C1 segment of cervical spinal cord (tissue), 14 donors: ENCODE measurements around the gene HSFX4.
A peak's percentile ranks its signal among the peaks of the same experiment; 100 is the strongest.
"Not testable (repeated sequence)": the region's sequence is repeated elsewhere in the genome, so short reads cannot be mapped to it uniquely, and the experiment has no call there.

ENCODE experiments used
- DNase-seq, 14 donors: peaks; one replicate each; lab custom pipeline; 2025; lab: John Stamatoyannopoulos, UW

The HSFX4 gene

GRCh38 chrX:149937871-149938426, 8.6 kb downstream of the HSFX4 start:
- DNase-seq: peak in 2 of 14 donors; percentile 2 to 36

GRCh38 chrX:149938427-149938880, 9.1 kb downstream of the HSFX4 start, which contains the start of gene EOLA2:
Gene EOLA2 (minus strand): TSS chrX:149938491. CDS start chrX:149933874, 4,617 bp downstream.
- peak; percentile 51 to 99 (median 86) for DNase-seq

GRCh38 chrX:149938881-149939654, 9.7 kb downstream of the HSFX4 start:
- DNase-seq: peak; percentile 62 to 99 (median 87)

GRCh38 chrX:149939655-149939904, 10.2 kb downstream of the HSFX4 start:
- DNase-seq: peak in 2 of 14 donors; percentile 18 to 92

GRCh38 chrX:149939905-149940673, 10.7 kb downstream of the HSFX4 start:
- peak; percentile 33 to 91 (median 86) for DNase-seq

- not testable (repeated sequence) for DNase-seq
These were observed 11.3 kb downstream of the HSFX4 start for GRCh38 chrX:149940674-149941024.

GRCh38 chrX:149945087-149945670, 15.8 kb downstream of the HSFX4 start:
- not testable (repeated sequence) for DNase-seq

GRCh38 chrX:149945820-149946219, 16.4 kb downstream of the HSFX4 start:
- DNase-seq: not testable (repeated sequence)

- not testable (repeated sequence) for DNase-seq
These were observed 17.6 kb downstream of the HSFX4 start for GRCh38 chrX:149946932-149947331.

GRCh38 chrX:149948016-149948415, 18.6 kb downstream of the HSFX4 start:
- DNase-seq: no peak

GRCh38 chrX:149949743-149950436, 20.5 kb downstream of the HSFX4 start:
- no peak for DNase-seq

- DNase-seq: no peak
These were observed 21.3 kb downstream of the HSFX4 start for GRCh38 chrX:149950681-149951080.

GRCh38 chrX:149961572-149961971, 32.2 kb downstream of the HSFX4 start:
- DNase-seq: no peak

GRCh38 chrX:149962010-149962409, 32.6 kb downstream of the HSFX4 start:
- no peak for DNase-seq

- DNase-seq: peak in 9 of 14 donors; percentile 0 to 27 (median 10)
These were observed 33.7 kb downstream of the HSFX4 start for GRCh38 chrX:149962859-149963757.

GRCh38 chrX:149979126-149979644, 49.8 kb downstream of the HSFX4 start:
- no peak for DNase-seq
